Measurements from ENCODE around the gene ZNF678. TPM values are rescaled to one million over a fixed set of nuclear protein-coding genes. Genes with fewer than 3 reads are reported as not detected.

ZNF678 gene
- total RNA-seq, 1 donor from 2014 or later, result 20.3 TPM

- H3K4me3 Mint-ChIP-seq, result no peak overlapping the region
- POLR2A ChIA-PET, result interaction anchor here (0.6 kb wide), 2 partner anchors 18 to 135 kb away, joined by 4 to 5 read pairs; no protein-coding TSS in a partner anchor
- CTCF ChIA-PET, result interaction anchor here (1.5 kb wide), 1 partner anchor 59 kb away, joined by 4 read pairs; no protein-coding TSS in a partner anchor
These were observed 22.9 kb upstream of the ZNF678 start for GRCh38 chr1:227540170-227541098.

GRCh38 chr1:227541129-227541528 is 22.2 kb upstream of the ZNF678 start:
- ChIA-PET POLR2A (interaction anchor here (0.5 to 0.6 kb wide), 2 partner anchors 11 to 135 kb away, joined by 3 to 4 read pairs; no protein-coding TSS in a partner anchor), CTCF (interaction anchor here (1.5 kb wide), 1 partner anchor 59 kb away, joined by 4 read pairs; no protein-coding TSS in a partner anchor)
- DNase-seq, result no peak
- no peak for TF ChIP-seq CTCF (IDR thresholded peaks at IDR 0.05)
- Mint-ChIP-seq H3K9me3 (no peaks in the 10 kb centered on the region), H3K36me3 (ENCODE audit: low read depth) (no peaks in the 10 kb centered on the region), H3K4me1 (peaks cover 5% of the 10 kb centered on the region), H3K27me3 (no peaks in the 10 kb centered on the region), H3K4me3 (peak overlapping the region; percentile 35), H3K27ac (no peak overlapping the region)
- ATAC-seq (ENCODE audit: low read depth), result no peak
- intact Hi-C loops (cut with micrococcal nuclease), result loop anchor here (5.0 to 10.0 kb wide), 3 partner anchors 564 to 914 kb away; partner anchors contain the start of genes C1orf35 and MRPL55

More at GRCh38 chr1:227540170-227541098, 22.9 kb upstream of the ZNF678 start:
- Mint-ChIP-seq H3K9me3 (peaks cover under 1% of the 10 kb centered on the region), H3K27ac (no peak overlapping the region), H3K36me3 (ENCODE audit: low read depth) (no peaks in the 10 kb centered on the region), H3K27me3 (no peaks in the 10 kb centered on the region), H3K4me1 (peaks cover 5% of the 10 kb centered on the region)
- no peak for ATAC-seq (ENCODE audit: low read depth)
- TF ChIP-seq CTCF (IDR thresholded peaks at IDR 0.05), result no peak
- no peak for DNase-seq
- intact Hi-C loops (cut with micrococcal nuclease), result loop anchor here (5.0 to 10.0 kb wide), 3 partner anchors 564 to 913 kb away; partner anchors contain the start of genes C1orf35 and MRPL55

GRCh38 chr1:227541796-227542152 is 21.6 kb upstream of the ZNF678 start:
- no peak for TF ChIP-seq CTCF (IDR thresholded peaks at IDR 0.05)
- no peak overlapping the region for H3K27ac Mint-ChIP-seq
- no peaks in the 10 kb centered on the region for H3K27me3 Mint-ChIP-seq
- H3K4me1 Mint-ChIP-seq, result peaks cover 5% of the 10 kb centered on the region
- CTCF ChIA-PET, result no interaction called here
- ATAC-seq (ENCODE audit: low read depth) (no peak), DNase-seq (no peak)
- no peaks in the 10 kb centered on the region for H3K9me3 Mint-ChIP-seq
- H3K4me3 Mint-ChIP-seq, result peak overlapping the region; percentile 56
- intact Hi-C loops (cut with micrococcal nuclease), result loop anchor here (1.0 to 10.0 kb wide), 7 partner anchors 22 to 994 kb away; partner anchors contain the start of genes C1orf35, JMJD4, MRPL55 and SNAP47
- no peaks in the 10 kb centered on the region for H3K36me3 Mint-ChIP-seq (ENCODE audit: low read depth)
- POLR2A ChIA-PET, result interaction anchor here (0.5 to 1.4 kb wide), 3 partner anchors 10 to 881 kb away, joined by 3 to 5 read pairs (median 4); no protein-coding TSS in a partner anchor

- Mint-ChIP-seq H3K36me3 (ENCODE audit: low read depth) (no peaks in the 10 kb centered on the region), H3K27me3 (no peaks in the 10 kb centered on the region), H3K9me3 (no peaks in the 10 kb centered on the region), H3K4me1 (peaks cover 5% of the 10 kb centered on the region), H3K4me3 (peak overlapping the region; percentile 68), H3K27ac (no peak overlapping the region)
- DNase-seq (peak; percentile 90), ATAC-seq (ENCODE audit: low read depth) (peak; percentile 97)
- intact Hi-C loops (cut with micrococcal nuclease), result loop anchor here (1.0 to 10.0 kb wide), 7 partner anchors 21 to 995 kb away; partner anchors contain the start of genes C1orf35, JMJD4, MRPL55 and SNAP47
- TF ChIP-seq CTCF (IDR thresholded peaks at IDR 0.05), result peak; percentile 65
- POLR2A ChIA-PET, result interaction anchor here (0.7 to 1.4 kb wide), 4 partner anchors 9 to 881 kb away, joined by 3 to 5 read pairs (median 4); partner anchors contain the start of gene ZNF678
- CTCF ChIA-PET, result interaction anchor here (0.6 to 1.5 kb wide), 14 partner anchors 9 to 1134 kb away, joined by 3 to 16 read pairs (median 3); partner anchors contain the start of genes PARP1 and ZNF678
These were observed 20.9 kb upstream of the ZNF678 start for GRCh38 chr1:227542153-227543120.

All from activated B cell treated with CpG ODN at 0.5 μM for 24 hours (primary cell).